ENCODE results near the gene INPP5D. TPM values are rescaled to one million over a fixed set of nuclear protein-coding genes. Genes with fewer than 3 reads are reported as not detected.
"Not testable (repeated sequence)": the region's sequence is repeated elsewhere in the genome, so short reads cannot be mapped to it uniquely, and the experiment has no call there.

The INPP5D gene
- polyA plus RNA-seq, 3 donors: 30.6 to 90.2 (median 54.8) TPM

GRCh38 chr2:233017947-233018346, 42.2 kb upstream of the INPP5D start:
- Mint-ChIP-seq H3K36me3 (no peaks in the 10 kb centered on the region), H3K27ac (no peak overlapping the region), H3K27me3 (ENCODE audit: low read depth in 3 of 3) (peaks cover 2 to 6% (median 3%) of the 10 kb centered on the region in 3 donors), H3K4me3 (no peak overlapping the region), H3K9me3 (peaks cover 0 to 4% (median 0%) of the 10 kb centered on the region in 7 donors), H3K4me1 (no peaks in the 10 kb centered on the region)
- no peak overlapping the region for H3K27ac ChIP-seq (ENCODE audit: low read depth in 1 of 2, low read length in 2 of 2)
- intact Hi-C loops (cut with micrococcal nuclease): no loop called here
- no peaks in the 10 kb centered on the region for H4K20me1 ChIP-seq (ENCODE audit: insufficient read depth, low read length)
- no peak overlapping the region for H3K4me3 ChIP-seq (replicated peaks in 1 of 3; ENCODE audit: low read depth in 2 of 3, low read length in 3 of 3)
- no peak overlapping the region for H3K4me2 ChIP-seq (replicated peaks; ENCODE audit: extremely low read depth, low read length, poor library complexity, severe bottlenecking)
- TF ChIP-seq, protein P1, sequence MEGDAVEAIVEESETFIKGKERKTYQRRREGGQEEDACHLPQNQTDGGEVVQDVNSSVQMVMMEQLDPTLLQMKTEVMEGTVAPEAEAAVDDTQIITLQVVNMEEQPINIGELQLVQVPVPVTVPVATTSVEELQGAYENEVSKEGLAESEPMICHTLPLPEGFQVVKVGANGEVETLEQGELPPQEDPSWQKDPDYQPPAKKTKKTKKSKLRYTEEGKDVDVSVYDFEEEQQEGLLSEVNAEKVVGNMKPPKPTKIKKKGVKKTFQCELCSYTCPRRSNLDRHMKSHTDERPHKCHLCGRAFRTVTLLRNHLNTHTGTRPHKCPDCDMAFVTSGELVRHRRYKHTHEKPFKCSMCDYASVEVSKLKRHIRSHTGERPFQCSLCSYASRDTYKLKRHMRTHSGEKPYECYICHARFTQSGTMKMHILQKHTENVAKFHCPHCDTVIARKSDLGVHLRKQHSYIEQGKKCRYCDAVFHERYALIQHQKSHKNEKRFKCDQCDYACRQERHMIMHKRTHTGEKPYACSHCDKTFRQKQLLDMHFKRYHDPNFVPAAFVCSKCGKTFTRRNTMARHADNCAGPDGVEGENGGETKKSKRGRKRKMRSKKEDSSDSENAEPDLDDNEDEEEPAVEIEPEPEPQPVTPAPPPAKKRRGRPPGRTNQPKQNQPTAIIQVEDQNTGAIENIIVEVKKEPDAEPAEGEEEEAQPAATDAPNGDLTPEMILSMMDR (IDR thresholded peaks at IDR 0.05): no peak
- no peaks in the 10 kb centered on the region for H3K9me3 ChIP-seq (replicated peaks in 1 of 2; ENCODE audit: control insufficient read depth in 1 of 2, insufficient read depth in 1 of 2, low read length in 2 of 2)
- no peak for DNase-seq
- H3K79me2 ChIP-seq (ENCODE audit: insufficient read depth, low read length): no peaks in the 10 kb centered on the region
- no peaks in the 10 kb centered on the region for H3K4me1 ChIP-seq (ENCODE audit: control insufficient read depth in 1 of 2, insufficient read depth in 2 of 2, low read length in 2 of 2)
- H2AFZ ChIP-seq (ENCODE audit: insufficient read depth, low read depth, low read length, poor library complexity, severe bottlenecking): no peak overlapping the region
- H3K9ac ChIP-seq (ENCODE audit: insufficient read depth, low read length, poor library complexity, severe bottlenecking): no peak overlapping the region
- H3K36me3 ChIP-seq (replicated peaks in 1 of 2; ENCODE audit: control insufficient read depth in 1 of 2, insufficient read depth in 2 of 2, low read length in 2 of 2): no peaks in the 10 kb centered on the region
- WGBS (ENCODE audit: insufficient coverage): no CpG with 5 or more reads among the region's 1 CpG
- H3K27me3 ChIP-seq (ENCODE audit: control insufficient read depth in 2 of 2, insufficient read depth in 2 of 2, low read length in 2 of 2): no peaks in the 10 kb centered on the region

DNA sequence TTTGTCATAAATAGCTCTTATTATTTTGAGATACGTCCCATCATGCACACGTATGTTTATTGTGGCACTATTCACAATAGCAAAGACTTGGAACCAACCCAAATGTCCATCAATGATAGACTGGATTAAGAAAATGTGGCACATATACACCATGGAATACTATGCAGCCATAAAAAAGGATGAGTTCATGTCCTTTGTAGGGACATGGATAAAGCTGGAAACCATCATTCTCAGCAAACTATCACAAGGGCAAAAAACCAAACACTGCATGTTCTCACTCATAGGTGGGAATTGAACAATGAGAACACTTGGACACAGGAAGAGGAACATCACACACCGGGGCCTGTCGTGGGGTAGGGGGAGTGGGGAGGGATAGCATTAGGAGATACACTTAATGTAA, 40.5 kb upstream of the INPP5D start:
- H3K4me2 ChIP-seq (replicated peaks; ENCODE audit: extremely low read depth, low read length, poor library complexity, severe bottlenecking); H3K27me3 Mint-ChIP-seq (ENCODE audit: low read depth in 3 of 3); DNase-seq; H3K27ac ChIP-seq (ENCODE audit: low read depth in 1 of 2, low read length in 2 of 2); intact Hi-C loops (cut with micrococcal nuclease); H2AFZ ChIP-seq (ENCODE audit: insufficient read depth, low read depth, low read length, poor library complexity, severe bottlenecking); H3K27me3 ChIP-seq (ENCODE audit: control insufficient read depth in 2 of 2, insufficient read depth in 2 of 2, low read length in 2 of 2); H3K79me2 ChIP-seq (ENCODE audit: insufficient read depth, low read length); H3K4me1 Mint-ChIP-seq; H3K36me3 Mint-ChIP-seq; H3K4me3 Mint-ChIP-seq; H4K20me1 ChIP-seq (ENCODE audit: insufficient read depth, low read length); H3K4me1 ChIP-seq (ENCODE audit: control insufficient read depth in 1 of 2, insufficient read depth in 2 of 2, low read length in 2 of 2); H3K36me3 ChIP-seq (replicated peaks in 1 of 2; ENCODE audit: control insufficient read depth in 1 of 2, insufficient read depth in 2 of 2, low read length in 2 of 2); H3K27ac Mint-ChIP-seq; H3K9ac ChIP-seq (ENCODE audit: insufficient read depth, low read length, poor library complexity, severe bottlenecking); H3K9me3 ChIP-seq (replicated peaks in 1 of 2; ENCODE audit: control insufficient read depth in 1 of 2, insufficient read depth in 1 of 2, low read length in 2 of 2); H3K9me3 Mint-ChIP-seq; H3K4me3 ChIP-seq (replicated peaks in 1 of 3; ENCODE audit: low read depth in 2 of 3, low read length in 3 of 3): not testable (repeated sequence)
- WGBS (ENCODE audit: insufficient coverage): no CpG with 5 or more reads among the region's 4 CpGs

All from CD14-positive monocyte (primary cell).